ENCODE data around the gene SLC7A8. TPM values are rescaled to one million over a fixed set of nuclear protein-coding genes. Genes with fewer than 3 reads are reported as not detected.
A peak's percentile ranks its signal among the peaks of the same experiment; 100 is the strongest.

The SLC7A8 gene
- total and polyA plus RNA-seq, 4 experiments from 2014 or later = 0.56 to 4.1 (median 1.5) TPM

GRCh38 chr14:23115039-23115731 is 68.3 kb downstream of the SLC7A8 start:
- no peaks in the 10 kb centered on the region for H3K9me3 ChIP-seq (ENCODE audit: control insufficient read depth in 1 of 2, low read length in 2 of 2)
- CTCF ChIA-PET (ENCODE audit: partially characterized antibody) = interaction anchor here (2.0 kb wide), 1 partner anchor 46 kb away, joined by 5 read pairs; no protein-coding TSS in a partner anchor

GRCh38 chr14:23114669-23115038 is 68.8 kb downstream of the SLC7A8 start:
- Histone ChIP-seq H3K27ac (ENCODE audit: low read depth, low read length) (no peak overlapping the region), H3K4me3 (ENCODE audit: low read length in 2 of 2) (no peak overlapping the region), H3K36me3 (ENCODE audit: insufficient read depth, low read length) (no peaks in the 10 kb centered on the region), H3K27me3 (ENCODE audit: insufficient read depth, low read length) (no peaks in the 10 kb centered on the region), H3K9me3 (ENCODE audit: control insufficient read depth in 1 of 2, low read length in 2 of 2) (no peaks in the 10 kb centered on the region), H3K4me1 (ENCODE audit: insufficient read depth, low read length) (peaks cover 41% of the 10 kb centered on the region)
- H3K9me3 Mint-ChIP-seq = no peaks in the 10 kb centered on the region
- intact Hi-C loops (cut with micrococcal nuclease) = no loop called here
- H3K27me3 Mint-ChIP-seq = peaks cover 0 to 3% of the 10 kb centered on the region in 2 donors
- POLR2A ChIA-PET (ENCODE audit: partially characterized antibody) = interaction anchor here (1.3 kb wide), 1 partner anchor 19 kb away, joined by 3 read pairs; the partner anchor contains the start of genes ACIN1 and C14orf119
- CTCF ChIA-PET (ENCODE audit: partially characterized antibody) = interaction anchor here (2.0 kb wide), 1 partner anchor 46 kb away, joined by 5 read pairs; no protein-coding TSS in a partner anchor
- DNase-seq = no peak
- H3K4me3 Mint-ChIP-seq = no peak overlapping the region
- peaks cover 11 to 37% (median 12%) of the 10 kb centered on the region in 4 donors for H3K4me1 Mint-ChIP-seq
- H3K27ac Mint-ChIP-seq = peak overlapping the region in 3 of 7 donors; percentile 18 to 45 (median 23)
- H3K36me3 Mint-ChIP-seq = no peaks in the 10 kb centered on the region

More at GRCh38 chr14:23115039-23115731, 68.3 kb downstream of the SLC7A8 start:
- H3K4me3 Mint-ChIP-seq = no peak overlapping the region
- H3K27me3 Mint-ChIP-seq = peaks cover 0 to 3% of the 10 kb centered on the region in 2 donors
- Histone ChIP-seq H3K4me1 (ENCODE audit: insufficient read depth, low read length) (peaks cover 47% of the 10 kb centered on the region), H3K27me3 (ENCODE audit: insufficient read depth, low read length) (no peaks in the 10 kb centered on the region), H3K36me3 (ENCODE audit: insufficient read depth, low read length) (no peaks in the 10 kb centered on the region), H3K27ac (ENCODE audit: low read depth, low read length) (no peak overlapping the region), H3K4me3 (ENCODE audit: low read length in 2 of 2) (no peak overlapping the region)
- DNase-seq = no peak
- POLR2A ChIA-PET (ENCODE audit: partially characterized antibody) = no interaction called here
- peaks cover 16 to 42% (median 17%) of the 10 kb centered on the region in 4 donors for H3K4me1 Mint-ChIP-seq
- intact Hi-C loops (cut with micrococcal nuclease) = no loop called here
- H3K27ac Mint-ChIP-seq = peak overlapping the region in 2 of 7 donors; percentile 18 to 73
- H3K9me3 Mint-ChIP-seq = no peaks in the 10 kb centered on the region
- H3K36me3 Mint-ChIP-seq = no peaks in the 10 kb centered on the region

- CTCF ChIA-PET (ENCODE audit: partially characterized antibody) = interaction anchor here (2.0 kb wide), 1 partner anchor 45 kb away, joined by 5 read pairs; no protein-coding TSS in a partner anchor
- POLR2A ChIA-PET (ENCODE audit: partially characterized antibody) = interaction anchor here (1.3 kb wide), 1 partner anchor 19 kb away, joined by 3 read pairs; the partner anchor contains the start of genes ACIN1 and C14orf119
- H3K27ac Mint-ChIP-seq = peak overlapping the region in 2 of 7 donors; percentile 45 to 76
Observed at GRCh38 chr14:23114120-23114458, 69.4 kb downstream of the SLC7A8 start.

GRCh38 chr14:23113431-23114119 is 69.9 kb downstream of the SLC7A8 start:
- H3K4me3 ChIP-seq (ENCODE audit: low read length in 2 of 2) = no peak overlapping the region
- no peak for DNase-seq
- Mint-ChIP-seq H3K27ac (no peak overlapping the region), H3K9me3 (no peaks in the 10 kb centered on the region), H3K4me3 (no peak overlapping the region), H3K27me3 (peaks cover 0 to 3% of the 10 kb centered on the region in 2 donors), H3K4me1 (peaks cover 1 to 26% (median 5%) of the 10 kb centered on the region in 4 donors), H3K36me3 (no peaks in the 10 kb centered on the region)
- peaks cover 31% of the 10 kb centered on the region for H3K4me1 ChIP-seq (ENCODE audit: insufficient read depth, low read length)
- H3K36me3 ChIP-seq (ENCODE audit: insufficient read depth, low read length) = no peaks in the 10 kb centered on the region
- H3K27me3 ChIP-seq (ENCODE audit: insufficient read depth, low read length) = no peaks in the 10 kb centered on the region
- intact Hi-C loops (cut with micrococcal nuclease) = no loop called here
- ChIA-PET CTCF (ENCODE audit: partially characterized antibody) (interaction anchor here (0.9 to 2.5 kb wide), 4 partner anchors 7 to 45 kb away, joined by 3 to 14 read pairs (median 6); no protein-coding TSS in a partner anchor), POLR2A (ENCODE audit: partially characterized antibody) (interaction anchor here (0.5 to 1.3 kb wide), 3 partner anchors 18 to 932 kb away, joined by 3 read pairs; partner anchors contain the start of genes ACIN1 and C14orf119)
- H3K9me3 ChIP-seq (ENCODE audit: control insufficient read depth in 1 of 2, low read length in 2 of 2) = no peaks in the 10 kb centered on the region
- no peak overlapping the region for H3K27ac ChIP-seq (ENCODE audit: low read depth, low read length)

More at GRCh38 chr14:23114120-23114458, 69.4 kb downstream of the SLC7A8 start:
- Mint-ChIP-seq H3K27me3 (peaks cover 0 to 3% of the 10 kb centered on the region in 2 donors), H3K4me1 (peaks cover 6 to 31% (median 7%) of the 10 kb centered on the region in 4 donors), H3K9me3 (no peaks in the 10 kb centered on the region), H3K36me3 (no peaks in the 10 kb centered on the region), H3K4me3 (no peak overlapping the region)
- H3K27me3 ChIP-seq (ENCODE audit: insufficient read depth, low read length) = no peaks in the 10 kb centered on the region
- H3K36me3 ChIP-seq (ENCODE audit: insufficient read depth, low read length) = no peaks in the 10 kb centered on the region
- DNase-seq = no peak
- H3K4me3 ChIP-seq (ENCODE audit: low read length in 2 of 2) = no peak overlapping the region
- H3K9me3 ChIP-seq (ENCODE audit: control insufficient read depth in 1 of 2, low read length in 2 of 2) = no peaks in the 10 kb centered on the region
- intact Hi-C loops (cut with micrococcal nuclease) = no loop called here
- H3K27ac ChIP-seq (ENCODE audit: low read depth, low read length) = no peak overlapping the region
- H3K4me1 ChIP-seq (ENCODE audit: insufficient read depth, low read length) = peaks cover 36% of the 10 kb centered on the region

DNA sequence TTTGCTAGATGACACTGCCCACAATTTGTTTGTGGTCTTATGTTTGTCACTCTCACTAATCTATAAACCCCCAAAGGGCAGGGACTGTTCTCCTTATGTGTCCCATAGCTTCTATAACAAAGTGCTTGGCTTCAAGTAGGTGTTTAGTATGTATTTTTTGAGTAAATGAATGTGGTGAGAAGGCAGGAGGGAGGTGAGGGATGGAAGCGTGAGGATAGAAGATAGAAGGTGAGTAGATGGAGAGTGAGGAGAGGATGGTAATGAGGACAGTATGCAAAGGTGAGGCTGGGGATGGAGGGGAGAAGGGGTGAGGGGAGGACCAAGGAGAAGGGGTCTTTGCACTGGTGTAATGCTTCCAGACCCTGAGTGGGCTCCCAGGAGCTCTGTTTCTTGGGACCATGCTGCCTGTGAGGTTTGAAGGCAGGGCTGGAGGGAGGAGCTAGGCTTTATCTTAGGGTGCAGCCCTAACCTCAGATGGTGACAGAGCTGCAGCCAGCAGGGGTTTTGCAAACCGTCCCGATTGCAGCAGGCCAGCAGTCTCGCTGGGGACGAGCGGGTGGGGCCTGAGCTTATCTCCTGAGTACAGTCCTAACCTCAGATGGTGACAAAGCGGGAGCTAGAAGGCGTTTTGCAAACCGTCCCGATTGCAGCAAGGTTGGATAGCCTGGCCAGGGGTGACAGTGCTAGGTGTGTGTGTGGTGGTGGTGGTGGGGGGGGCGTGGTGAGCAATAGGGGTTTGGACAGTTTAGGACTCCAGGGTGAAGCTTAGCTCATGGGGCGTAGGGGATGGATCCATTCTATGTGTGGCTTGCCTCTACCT is 70.9 kb downstream of the SLC7A8 start:
- ChIA-PET CTCF (ENCODE audit: partially characterized antibody) (interaction anchor here (0.9 to 2.5 kb wide), 6 partner anchors 8 to 44 kb away, joined by 3 to 14 read pairs (median 4); no protein-coding TSS in a partner anchor), POLR2A (ENCODE audit: partially characterized antibody) (interaction anchor here (0.5 to 1.2 kb wide), 3 partner anchors 18 to 933 kb away, joined by 3 read pairs; partner anchors contain the start of genes ACIN1 and C14orf119)
- peaks cover 0 to 3% of the 10 kb centered on the region in 2 donors for H3K27me3 Mint-ChIP-seq
- H3K36me3 Mint-ChIP-seq = no peaks in the 10 kb centered on the region
- Histone ChIP-seq H3K27ac (ENCODE audit: low read depth, low read length) (no peak overlapping the region), H3K4me1 (ENCODE audit: insufficient read depth, low read length) (peaks cover 21% of the 10 kb centered on the region), H3K4me3 (ENCODE audit: low read length in 2 of 2) (no peak overlapping the region), H3K9me3 (ENCODE audit: control insufficient read depth in 1 of 2, low read length in 2 of 2) (no peaks in the 10 kb centered on the region), H3K36me3 (ENCODE audit: insufficient read depth, low read length) (no peaks in the 10 kb centered on the region), H3K27me3 (ENCODE audit: insufficient read depth, low read length) (no peaks in the 10 kb centered on the region)
- H3K9me3 Mint-ChIP-seq = no peaks in the 10 kb centered on the region
- H3K4me3 Mint-ChIP-seq = no peak overlapping the region
- H3K27ac Mint-ChIP-seq = no peak overlapping the region
- intact Hi-C loops (cut with micrococcal nuclease) = no loop called here
- peaks cover 0 to 16% (median 3%) of the 10 kb centered on the region in 4 donors for H3K4me1 Mint-ChIP-seq
- DNase-seq = no peak

GRCh38 chr14:23110579-23111365 is 72.7 kb downstream of the SLC7A8 start:
- peaks cover 6% of the 10 kb centered on the region for H3K4me1 ChIP-seq (ENCODE audit: insufficient read depth, low read length)
- intact Hi-C loops (cut with micrococcal nuclease) = no loop called here
- CTCF ChIA-PET (ENCODE audit: partially characterized antibody) = interaction anchor here (0.6 to 2.5 kb wide), 4 partner anchors 10 to 520 kb away, joined by 4 to 14 read pairs (median 4); no protein-coding TSS in a partner anchor

More at GRCh38 chr14:23110579-23111365, 72.7 kb downstream of the SLC7A8 start:
- no peaks in the 10 kb centered on the region for H3K9me3 Mint-ChIP-seq
- POLR2A ChIA-PET (ENCODE audit: partially characterized antibody) = no interaction called here
- Histone ChIP-seq H3K4me3 (ENCODE audit: low read length in 2 of 2) (no peak overlapping the region), H3K27me3 (ENCODE audit: insufficient read depth, low read length) (no peaks in the 10 kb centered on the region), H3K27ac (ENCODE audit: low read depth, low read length) (no peak overlapping the region), H3K9me3 (ENCODE audit: control insufficient read depth in 1 of 2, low read length in 2 of 2) (no peaks in the 10 kb centered on the region), H3K36me3 (ENCODE audit: insufficient read depth, low read length) (no peaks in the 10 kb centered on the region)
- H3K4me1 Mint-ChIP-seq = peaks cover 0 to 6% (median under 1%) of the 10 kb centered on the region in 4 donors
- H3K27ac Mint-ChIP-seq = no peak overlapping the region
- no peak for DNase-seq
- no peak overlapping the region for H3K4me3 Mint-ChIP-seq
- H3K27me3 Mint-ChIP-seq = peaks cover 0 to 3% of the 10 kb centered on the region in 2 donors
- H3K36me3 Mint-ChIP-seq = no peaks in the 10 kb centered on the region

Data from CD4-positive, alpha-beta memory T cell (primary cell).